HepG2 (cell line): Measurements from ENCODE around the gene JSRP1. TPM values are rescaled to one million over a fixed set of nuclear protein-coding genes. Genes with fewer than 3 reads are reported as not detected.

Experiments
- KMT2A ChIP-seq: sonication (generic); formaldehyde crosslinking; IDR thresholded peaks from 2 replicates; pipeline ENCODE4 v1.4.0; 2020; ENCODE audit warnings: missing genetic modification reagents
- NFKB2 ChIP-seq: sonication (generic); formaldehyde crosslinking; IDR thresholded peaks from 2 replicates; pipeline ENCODE4 v1.4.0; 2020; ENCODE audit warnings: missing genetic modification reagents, borderline replicate concordance
- SMAD3 ChIP-seq: sonication (generic); formaldehyde crosslinking; IDR thresholded peaks from 2 replicates; pipeline ENCODE4 v1.4.0; 2020; ENCODE audit warnings: missing genetic modification reagents
- SPEN ChIP-seq: sonication (generic); formaldehyde crosslinking; IDR thresholded peaks from 2 replicates; pipeline ENCODE4 v1.5.1; 2020; ENCODE audit warnings: low read depth, mild to moderate bottlenecking, missing genetic modification reagents
- SRF ChIP-seq: IDR thresholded peaks from 2 replicates; pipeline ENCODE4 v1.6.1; 2011; ENCODE audit warnings: mild to moderate bottlenecking, low read depth, low read length, moderate library complexity
- TCF7L2 ChIP-seq: IDR thresholded peaks from 2 replicates; pipeline ENCODE4 v1.6.1; 2011; ENCODE audit warnings: mild to moderate bottlenecking, low read depth, low read length, moderate library complexity
- TOE1 ChIP-seq: sonication (generic); formaldehyde crosslinking; IDR thresholded peaks from 2 replicates; pipeline ENCODE4 v1.4.0; 2020; ENCODE audit warnings: mild to moderate bottlenecking, missing genetic modification reagents
- ZFAT ChIP-seq: sonication (generic); formaldehyde crosslinking; conservative IDR thresholded peaks from 2 replicates; pipeline ENCODE4 v1.8.1; 2023; ENCODE audit warnings: missing genetic modification reagents, inconsistent platforms
- ZNF12 ChIP-seq: sonication (generic); formaldehyde crosslinking; IDR thresholded peaks from 2 replicates; pipeline ENCODE4 v1.5.0; 2020; ENCODE audit warnings: missing genetic modification reagents
- ZNF563 ChIP-seq: sonication (generic); formaldehyde crosslinking; IDR thresholded peaks from 2 replicates; pipeline ENCODE4 v1.8.0; 2022; ENCODE audit warnings: mild to moderate bottlenecking, moderate library complexity, missing genetic modification reagents
- ZNF616 ChIP-seq: sonication (generic); formaldehyde crosslinking; IDR thresholded peaks from 2 replicates; pipeline ENCODE4 v1.5.0; 2020; ENCODE audit warnings: low read depth, mild to moderate bottlenecking, missing genetic modification reagents
- ZNF720 ChIP-seq: sonication (generic); formaldehyde crosslinking; IDR thresholded peaks from 2 replicates; pipeline ENCODE4 v1.4.0; 2020; ENCODE audit warnings: missing genetic modification reagents
- ZNF788 ChIP-seq: sonication (generic); formaldehyde crosslinking; IDR thresholded peaks from 2 replicates; pipeline ENCODE4 v1.5.0; 2020; ENCODE audit warnings: mild to moderate bottlenecking, missing genetic modification reagents, borderline replicate concordance
- polyA plus RNA-seq, 8 experiments: library from polyadenylated mRNA; depleted of rRNA in 3 of 8; stranded (reverse) in 7 of 8; unstranded in 1 of 8; fragments of >200 nt; fragmentation: Illumina TruSeq in 4 of 8; extraction: Trizol in 4 of 8; gene quantifications; 2 replicates each; pipeline versions ENCODE4 v1.2.1 to v1.2.3, GENCODE V29; 2011 to 2016; ENCODE audit warnings: low read depth in 4 of 8, missing spikeins in 1 of 8, mixed read lengths in 1 of 8; ENCODE audit not compliant: insufficient read depth in 1 of 8
- total RNA-seq, 5 experiments: library from RNA; depleted of rRNA; stranded (reverse); fragments of >200 nt; fragmentation: Illumina TruSeq; extraction: Trizol; gene quantifications; 2 replicates each; pipeline ENCODE4 v1.2.3, GENCODE V29; 2016; ENCODE audit warnings: low read depth in 1 of 5
- TF ChIP-seq, protein P1 (sequence below): sonication (generic); formaldehyde crosslinking; IDR thresholded peaks from 2 replicates; pipeline ENCODE4 v1.5.0; 2020; ENCODE audit warnings: mild to moderate bottlenecking, missing genetic modification reagents, borderline replicate concordance
- TF ChIP-seq, protein P2 (sequence below): sonication (generic); formaldehyde crosslinking; IDR thresholded peaks from 2 replicates; pipeline ENCODE4 v1.4.0; 2020; ENCODE audit warnings: missing genetic modification reagents
- TF ChIP-seq, protein P3 (sequence below): sonication (generic); formaldehyde crosslinking; IDR thresholded peaks from 2 replicates; pipeline ENCODE4 v1.4.0; 2020; ENCODE audit warnings: missing genetic modification reagents, mild to moderate bottlenecking, borderline replicate concordance
- TF ChIP-seq, protein P4 (sequence below): sonication (generic); formaldehyde crosslinking; IDR thresholded peaks from 2 replicates; pipeline ENCODE4 v1.4.0; 2020; ENCODE audit warnings: missing genetic modification reagents

Gene JSRP1
- total and polyA plus RNA-seq, 2 of the 13 experiments (the other 11 are each of a cell fraction or from before 2014, with no cell fraction given): 0.16 to 0.38 TPM

DNA sequence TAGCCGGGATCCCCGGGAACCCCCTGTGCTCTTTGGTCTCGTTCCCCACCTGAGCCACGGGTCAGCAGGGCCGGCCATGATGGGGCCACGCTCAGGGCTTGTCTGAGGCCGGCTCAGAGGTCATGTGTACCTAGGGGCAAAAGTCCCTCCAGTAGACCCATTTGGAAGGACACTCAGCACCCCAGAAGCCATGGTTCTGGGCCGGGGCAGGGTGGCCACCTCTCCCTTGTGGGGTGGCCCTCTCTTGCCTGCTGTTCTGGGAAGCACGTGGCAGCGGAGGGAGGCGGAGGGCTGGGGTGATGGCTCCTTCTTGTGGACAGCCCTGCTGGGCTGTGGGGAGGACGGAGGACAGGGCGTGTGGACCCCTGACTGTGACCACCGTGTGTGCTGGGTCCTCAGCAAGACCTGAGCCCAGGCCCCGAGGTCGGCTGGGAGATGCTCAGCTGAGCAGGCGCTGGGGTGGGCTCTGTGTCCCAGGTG is 32.2 kb upstream of the JSRP1 start (continued):
- TF ChIP-seq, protein P1, sequence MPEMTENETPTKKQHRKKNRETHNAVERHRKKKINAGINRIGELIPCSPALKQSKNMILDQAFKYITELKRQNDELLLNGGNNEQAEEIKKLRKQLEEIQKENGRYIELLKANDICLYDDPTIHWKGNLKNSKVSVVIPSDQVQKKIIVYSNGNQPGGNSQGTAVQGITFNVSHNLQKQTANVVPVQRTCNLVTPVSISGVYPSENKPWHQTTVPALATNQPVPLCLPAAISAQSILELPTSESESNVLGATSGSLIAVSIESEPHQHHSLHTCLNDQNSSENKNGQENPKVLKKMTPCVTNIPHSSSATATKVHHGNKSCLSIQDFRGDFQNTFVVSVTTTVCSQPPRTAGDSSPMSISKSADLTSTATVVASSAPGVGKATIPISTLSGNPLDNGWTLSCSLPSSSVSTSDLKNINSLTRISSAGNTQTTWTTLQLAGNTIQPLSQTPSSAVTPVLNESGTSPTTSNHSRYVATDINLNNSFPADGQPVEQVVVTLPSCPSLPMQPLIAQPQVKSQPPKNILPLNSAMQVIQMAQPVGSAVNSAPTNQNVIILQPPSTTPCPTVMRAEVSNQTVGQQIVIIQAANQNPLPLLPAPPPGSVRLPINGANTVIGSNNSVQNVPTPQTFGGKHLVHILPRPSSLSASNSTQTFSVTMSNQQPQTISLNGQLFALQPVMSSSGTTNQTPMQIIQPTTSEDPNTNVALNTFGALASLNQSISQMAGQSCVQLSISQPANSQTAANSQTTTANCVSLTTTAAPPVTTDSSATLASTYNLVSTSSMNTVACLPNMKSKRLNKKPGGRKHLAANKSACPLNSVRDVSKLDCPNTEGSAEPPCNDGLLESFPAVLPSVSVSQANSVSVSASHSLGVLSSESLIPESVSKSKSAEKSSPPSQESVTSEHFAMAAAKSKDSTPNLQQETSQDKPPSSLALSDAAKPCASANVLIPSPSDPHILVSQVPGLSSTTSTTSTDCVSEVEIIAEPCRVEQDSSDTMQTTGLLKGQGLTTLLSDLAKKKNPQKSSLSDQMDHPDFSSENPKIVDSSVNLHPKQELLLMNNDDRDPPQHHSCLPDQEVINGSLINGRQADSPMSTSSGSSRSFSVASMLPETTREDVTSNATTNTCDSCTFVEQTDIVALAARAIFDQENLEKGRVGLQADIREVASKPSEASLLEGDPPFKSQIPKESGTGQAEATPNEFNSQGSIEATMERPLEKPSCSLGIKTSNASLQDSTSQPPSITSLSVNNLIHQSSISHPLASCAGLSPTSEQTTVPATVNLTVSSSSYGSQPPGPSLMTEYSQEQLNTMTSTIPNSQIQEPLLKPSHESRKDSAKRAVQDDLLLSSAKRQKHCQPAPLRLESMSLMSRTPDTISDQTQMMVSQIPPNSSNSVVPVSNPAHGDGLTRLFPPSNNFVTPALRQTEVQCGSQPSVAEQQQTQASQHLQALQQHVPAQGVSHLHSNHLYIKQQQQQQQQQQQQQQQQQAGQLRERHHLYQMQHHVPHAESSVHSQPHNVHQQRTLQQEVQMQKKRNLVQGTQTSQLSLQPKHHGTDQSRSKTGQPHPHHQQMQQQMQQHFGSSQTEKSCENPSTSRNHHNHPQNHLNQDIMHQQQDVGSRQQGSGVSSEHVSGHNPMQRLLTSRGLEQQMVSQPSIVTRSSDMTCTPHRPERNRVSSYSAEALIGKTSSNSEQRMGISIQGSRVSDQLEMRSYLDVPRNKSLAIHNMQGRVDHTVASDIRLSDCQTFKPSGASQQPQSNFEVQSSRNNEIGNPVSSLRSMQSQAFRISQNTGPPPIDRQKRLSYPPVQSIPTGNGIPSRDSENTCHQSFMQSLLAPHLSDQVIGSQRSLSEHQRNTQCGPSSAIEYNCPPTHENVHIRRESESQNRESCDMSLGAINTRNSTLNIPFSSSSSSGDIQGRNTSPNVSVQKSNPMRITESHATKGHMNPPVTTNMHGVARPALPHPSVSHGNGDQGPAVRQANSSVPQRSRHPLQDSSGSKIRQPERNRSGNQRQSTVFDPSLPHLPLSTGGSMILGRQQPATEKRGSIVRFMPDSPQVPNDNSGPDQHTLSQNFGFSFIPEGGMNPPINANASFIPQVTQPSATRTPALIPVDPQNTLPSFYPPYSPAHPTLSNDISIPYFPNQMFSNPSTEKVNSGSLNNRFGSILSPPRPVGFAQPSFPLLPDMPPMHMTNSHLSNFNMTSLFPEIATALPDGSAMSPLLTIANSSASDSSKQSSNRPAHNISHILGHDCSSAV (CRISPR knock-in tag): no peak
- no peak for TF ChIP-seq ZNF616 (CRISPR knock-in tag)
- TF ChIP-seq SRF: no peak
- peak; percentile 73; the same call in 1 of the 2 replicates for TF ChIP-seq SPEN (CRISPR knock-in tag)
- no peak for TF ChIP-seq TOE1 (CRISPR knock-in tag)
- TF ChIP-seq, protein P2, sequence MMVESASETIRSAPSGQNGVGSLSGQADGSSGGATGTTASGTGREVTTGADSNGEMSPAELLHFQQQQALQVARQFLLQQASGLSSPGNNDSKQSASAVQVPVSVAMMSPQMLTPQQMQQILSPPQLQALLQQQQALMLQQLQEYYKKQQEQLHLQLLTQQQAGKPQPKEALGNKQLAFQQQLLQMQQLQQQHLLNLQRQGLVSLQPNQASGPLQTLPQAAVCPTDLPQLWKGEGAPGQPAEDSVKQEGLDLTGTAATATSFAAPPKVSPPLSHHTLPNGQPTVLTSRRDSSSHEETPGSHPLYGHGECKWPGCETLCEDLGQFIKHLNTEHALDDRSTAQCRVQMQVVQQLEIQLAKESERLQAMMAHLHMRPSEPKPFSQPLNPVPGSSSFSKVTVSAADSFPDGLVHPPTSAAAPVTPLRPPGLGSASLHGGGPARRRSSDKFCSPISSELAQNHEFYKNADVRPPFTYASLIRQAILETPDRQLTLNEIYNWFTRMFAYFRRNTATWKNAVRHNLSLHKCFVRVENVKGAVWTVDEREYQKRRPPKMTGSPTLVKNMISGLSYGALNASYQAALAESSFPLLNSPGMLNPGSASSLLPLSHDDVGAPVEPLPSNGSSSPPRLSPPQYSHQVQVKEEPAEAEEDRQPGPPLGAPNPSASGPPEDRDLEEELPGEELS (CRISPR knock-in tag): no peak
- 0 out of 2 replicates have a peak, but pooled peaks have one; percentile 7 for TF ChIP-seq ZNF563 (CRISPR knock-in tag)
- TF ChIP-seq, protein P3, sequence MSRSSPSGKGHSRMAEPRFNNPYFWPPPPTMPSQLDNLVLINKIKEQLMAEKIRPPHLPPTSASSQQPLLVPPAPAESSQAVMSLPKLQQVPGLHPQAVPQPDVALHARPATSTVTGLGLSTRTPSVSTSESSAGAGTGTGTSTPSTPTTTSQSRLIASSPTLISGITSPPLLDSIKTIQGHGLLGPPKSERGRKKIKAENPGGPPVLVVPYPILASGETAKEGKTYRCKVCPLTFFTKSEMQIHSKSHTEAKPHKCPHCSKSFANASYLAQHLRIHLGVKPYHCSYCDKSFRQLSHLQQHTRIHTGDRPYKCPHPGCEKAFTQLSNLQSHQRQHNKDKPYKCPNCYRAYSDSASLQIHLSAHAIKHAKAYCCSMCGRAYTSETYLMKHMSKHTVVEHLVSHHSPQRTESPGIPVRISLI (CRISPR knock-in tag): no peak
- no peak for TF ChIP-seq ZFAT (CRISPR knock-in tag)
- TF ChIP-seq, protein P4, sequence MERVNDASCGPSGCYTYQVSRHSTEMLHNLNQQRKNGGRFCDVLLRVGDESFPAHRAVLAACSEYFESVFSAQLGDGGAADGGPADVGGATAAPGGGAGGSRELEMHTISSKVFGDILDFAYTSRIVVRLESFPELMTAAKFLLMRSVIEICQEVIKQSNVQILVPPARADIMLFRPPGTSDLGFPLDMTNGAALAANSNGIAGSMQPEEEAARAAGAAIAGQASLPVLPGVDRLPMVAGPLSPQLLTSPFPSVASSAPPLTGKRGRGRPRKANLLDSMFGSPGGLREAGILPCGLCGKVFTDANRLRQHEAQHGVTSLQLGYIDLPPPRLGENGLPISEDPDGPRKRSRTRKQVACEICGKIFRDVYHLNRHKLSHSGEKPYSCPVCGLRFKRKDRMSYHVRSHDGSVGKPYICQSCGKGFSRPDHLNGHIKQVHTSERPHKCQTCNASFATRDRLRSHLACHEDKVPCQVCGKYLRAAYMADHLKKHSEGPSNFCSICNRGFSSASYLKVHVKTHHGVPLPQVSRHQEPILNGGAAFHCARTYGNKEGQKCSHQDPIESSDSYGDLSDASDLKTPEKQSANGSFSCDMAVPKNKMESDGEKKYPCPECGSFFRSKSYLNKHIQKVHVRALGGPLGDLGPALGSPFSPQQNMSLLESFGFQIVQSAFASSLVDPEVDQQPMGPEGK (CRISPR knock-in tag): no peak
- TF ChIP-seq NFKB2 (CRISPR knock-in tag): no peak
- no peak for TF ChIP-seq ZNF720 (CRISPR knock-in tag)
- no peak for TF ChIP-seq TCF7L2
- peak; percentile 35; the same call in 1 of the 2 replicates for TF ChIP-seq ZNF788
- TF ChIP-seq KMT2A: no peak; the same call in 1 of the 2 replicates
- TF ChIP-seq ZNF12 (CRISPR knock-in tag): no peak
- TF ChIP-seq SMAD3 (CRISPR knock-in tag): no peak
